Stimulated activated CD4-positive, alpha-beta T cell treated with anti-CD3 and anti-CD28 coated beads, TNF-alpha, amount 100 ng/mL, for 24 hours (primary cell): ENCODE data around the gene NDEL1.

ENCODE experiments used
- DNase-seq, 3 experiments: peaks; one replicate each; pipeline ENCODE4 v3.0.0-alpha.2; 2020; ENCODE audit warnings: low read depth in 3 of 3

NDEL1 gene

GRCh38 chr17:8455665-8456209 lies 20.1 kb downstream of the NDEL1 start:
- DNase-seq, result no peak

- no peak for DNase-seq
Observed at GRCh38 chr17:8458128-8458527, 22.4 kb downstream of the NDEL1 start.

GRCh38 chr17:8459107-8459506 lies 23.4 kb downstream of the NDEL1 start:
- DNase-seq, result no peak

GRCh38 chr17:8459831-8460230 lies 24.1 kb downstream of the NDEL1 start:
- DNase-seq, result no peak

- DNase-seq, result no peak
Observed at GRCh38 chr17:8462564-8462963, 26.9 kb downstream of the NDEL1 start.

- no peak for DNase-seq
Observed at GRCh38 chr17:8463099-8463498, 27.4 kb downstream of the NDEL1 start.

GRCh38 chr17:8464941-8465340 lies 29.3 kb downstream of the NDEL1 start:
- no peak for DNase-seq

GRCh38 chr17:8465356-8465755 lies 29.7 kb downstream of the NDEL1 start:
- no peak for DNase-seq

- no peak for DNase-seq
Observed at GRCh38 chr17:8465759-8466158, 30.1 kb downstream of the NDEL1 start.

GRCh38 chr17:8466456-8466855 lies 30.8 kb downstream of the NDEL1 start:
- no peak for DNase-seq

GRCh38 chr17:8466873-8467272 lies 31.2 kb downstream of the NDEL1 start:
- no peak for DNase-seq

GRCh38 chr17:8467527-8467926 lies 31.8 kb downstream of the NDEL1 start:
- DNase-seq, result no peak

GRCh38 chr17:8468127-8468526 lies 32.4 kb downstream of the NDEL1 start:
- DNase-seq, result no peak

GRCh38 chr17:8468980-8469379 lies 33.3 kb downstream of the NDEL1 start:
- no peak for DNase-seq

- DNase-seq, result no peak
Observed at GRCh38 chr17:8469964-8470363, 34.3 kb downstream of the NDEL1 start.

- no peak for DNase-seq
Observed at GRCh38 chr17:8470447-8471047, 34.9 kb downstream of the NDEL1 start.

GRCh38 chr17:8472663-8473062 lies 37.0 kb downstream of the NDEL1 start:
- DNase-seq, result no peak

- no peak for DNase-seq
Observed at GRCh38 chr17:8473451-8474192, 37.9 kb downstream of the NDEL1 start.

GRCh38 chr17:8474826-8475225 lies 39.1 kb downstream of the NDEL1 start:
- DNase-seq, result no peak

- no peak for DNase-seq
Observed at GRCh38 chr17:8475227-8475626, 39.5 kb downstream of the NDEL1 start.

- no peak for DNase-seq
Observed at GRCh38 chr17:8475781-8476180, 40.1 kb downstream of the NDEL1 start.

- DNase-seq, result no peak
Observed at GRCh38 chr17:8476741-8477140, 41.1 kb downstream of the NDEL1 start.

- DNase-seq, result no peak
Observed at GRCh38 chr17:8477171-8477570, 41.5 kb downstream of the NDEL1 start.
